Activated T-helper 2 cell treated with anti-CD3 and anti-CD28 coated beads, Interferon-gamma antibody, Interleukin-2, Interleukin-4, amounts not matched to agents 10 μg/mL and 5 μg/mL and 100 μg/mL, durations not matched to agents 14 hours and 24 hours and 36 hours (primary cell): ENCODE data around the gene SCTR. TPM values are rescaled to one million over a fixed set of nuclear protein-coding genes. Genes with fewer than 3 reads are reported as not detected.

Source experiments
- DNase-seq: peaks from one replicate; pipeline ENCODE4 v3.0.0; 2021; ENCODE audit warnings: low spot score
- H3K27ac Mint-ChIP-seq: one replicate; pipeline ENCODE4 v1.8.0; 2021; ENCODE audit warnings: mixed read lengths
- H3K27me3 Mint-ChIP-seq: one replicate; pipeline ENCODE4 v1.8.0; 2021; ENCODE audit warnings: low read depth, mixed read lengths
- H3K36me3 Mint-ChIP-seq: one replicate; pipeline ENCODE4 v1.8.0; 2021; ENCODE audit warnings: low read depth, mixed read lengths
- H3K4me1 Mint-ChIP-seq: one replicate; pipeline ENCODE4 v1.8.0; 2021; ENCODE audit warnings: low read depth, mixed read lengths
- H3K4me3 Mint-ChIP-seq: one replicate; pipeline ENCODE4 v1.8.0; 2021; ENCODE audit warnings: low read depth, mild to moderate bottlenecking, moderate library complexity, mixed read lengths
- H3K9me3 Mint-ChIP-seq: one replicate; pipeline ENCODE4 v1.8.0; 2021; ENCODE audit warnings: mixed read lengths
- intact Hi-C: fragments of 100-400 bp; cut with micrococcal nuclease; formaldehyde crosslinking; loops from one replicate; pipeline ENCODE4 v1.15.1; 2023
- total RNA-seq: library from RNA; stranded (reverse); gene quantifications from 2 replicates; pipeline ENCODE4 v1.2.3, GENCODE V29; 2022

The SCTR gene
- total RNA-seq, 1 donor from 2014 or later: not detected

- Mint-ChIP-seq H3K36me3 (no peaks in the 10 kb centered on the region), H3K4me3 (no peak overlapping the region), H3K4me1 (no peaks in the 10 kb centered on the region), H3K27ac (no peak overlapping the region), H3K27me3 (peaks cover 23% of the 10 kb centered on the region), H3K9me3 (no peaks in the 10 kb centered on the region)
- intact Hi-C loops: no loop called here
- no peak for DNase-seq
Observed at GRCh38 chr2:119520696-119521432, 3.4 kb downstream of the SCTR start.

- no peaks in the 10 kb centered on the region for H3K4me1 Mint-ChIP-seq
- DNase-seq: no peak
- peaks cover 12% of the 10 kb centered on the region for H3K27me3 Mint-ChIP-seq
- H3K9me3 Mint-ChIP-seq: no peaks in the 10 kb centered on the region
- H3K4me3 Mint-ChIP-seq: no peak overlapping the region
- H3K27ac Mint-ChIP-seq: no peak overlapping the region
- H3K36me3 Mint-ChIP-seq: no peaks in the 10 kb centered on the region
- intact Hi-C loops: no loop called here
Observed at GRCh38 chr2:119519057-119519408, 5.2 kb downstream of the SCTR start.

DNA sequence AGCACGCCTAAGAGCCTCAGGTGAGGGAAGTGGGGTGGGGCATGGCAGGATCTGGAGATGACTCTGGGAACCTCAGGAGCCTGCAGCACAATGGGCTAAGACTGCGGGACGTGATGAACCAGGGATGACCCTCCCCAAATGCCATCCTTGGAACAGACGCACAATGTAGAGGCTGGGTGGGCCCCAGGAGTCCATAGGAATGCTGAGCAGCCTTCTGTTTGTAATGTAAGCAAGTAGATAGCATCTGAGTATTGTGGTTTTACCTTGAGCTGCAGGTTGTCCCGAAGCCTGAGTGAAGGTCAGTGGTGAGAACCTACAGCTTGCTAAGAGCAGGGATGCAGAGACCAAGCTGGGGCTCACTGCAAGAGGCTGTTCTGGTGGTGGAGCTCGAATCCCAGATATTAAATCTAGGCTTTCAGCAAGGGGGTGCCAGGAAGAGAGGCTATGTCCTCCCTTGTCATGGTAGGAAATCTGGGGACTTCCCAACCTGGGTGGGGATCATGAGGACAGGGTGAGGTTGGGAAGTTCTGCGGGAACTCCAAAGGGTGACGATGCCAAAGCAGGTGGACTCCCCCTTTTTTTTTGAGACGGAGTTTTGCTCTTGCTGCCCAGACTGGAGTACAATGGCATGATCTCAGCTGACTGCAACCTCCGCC lies 5.8 kb downstream of the SCTR start:
- Mint-ChIP-seq H3K4me3 (no peak overlapping the region), H3K4me1 (no peaks in the 10 kb centered on the region), H3K36me3 (no peaks in the 10 kb centered on the region), H3K9me3 (no peaks in the 10 kb centered on the region), H3K27me3 (peaks cover 8% of the 10 kb centered on the region), H3K27ac (no peak overlapping the region)
- intact Hi-C loops: no loop called here
- no peak for DNase-seq

DNA sequence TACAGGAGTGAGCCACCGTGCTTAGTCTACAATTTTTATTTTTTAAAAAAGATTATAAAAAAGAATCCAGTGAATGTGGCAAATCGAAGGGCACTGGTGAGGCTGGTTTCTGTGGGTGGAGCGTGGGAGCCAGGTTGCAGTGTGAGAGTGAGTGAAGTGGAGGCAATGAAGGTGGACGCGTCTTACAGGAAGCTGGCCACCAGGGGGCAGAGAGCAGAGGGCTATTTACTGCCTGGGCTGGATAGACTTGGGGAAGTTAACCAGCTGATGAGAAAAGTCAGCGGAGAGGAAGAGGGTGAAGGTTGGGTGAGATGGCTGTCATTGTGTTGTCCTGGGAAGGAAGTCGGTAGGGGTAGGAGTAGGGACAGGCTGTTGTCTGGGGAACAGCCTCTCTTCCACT lies 6.8 kb downstream of the SCTR start:
- Mint-ChIP-seq H3K27me3 (peaks cover 2% of the 10 kb centered on the region), H3K27ac (no peak overlapping the region), H3K36me3 (no peaks in the 10 kb centered on the region), H3K9me3 (no peaks in the 10 kb centered on the region), H3K4me1 (no peaks in the 10 kb centered on the region), H3K4me3 (no peak overlapping the region)
- intact Hi-C loops: no loop called here
- DNase-seq: peak; percentile 39

- Mint-ChIP-seq H3K27me3 (peaks cover 2% of the 10 kb centered on the region), H3K27ac (no peak overlapping the region), H3K36me3 (no peaks in the 10 kb centered on the region), H3K4me1 (no peaks in the 10 kb centered on the region), H3K9me3 (no peaks in the 10 kb centered on the region), H3K4me3 (no peak overlapping the region)
- intact Hi-C loops: no loop called here
- DNase-seq: no peak
Observed at GRCh38 chr2:119516121-119516520, 8.2 kb downstream of the SCTR start.

DNA sequence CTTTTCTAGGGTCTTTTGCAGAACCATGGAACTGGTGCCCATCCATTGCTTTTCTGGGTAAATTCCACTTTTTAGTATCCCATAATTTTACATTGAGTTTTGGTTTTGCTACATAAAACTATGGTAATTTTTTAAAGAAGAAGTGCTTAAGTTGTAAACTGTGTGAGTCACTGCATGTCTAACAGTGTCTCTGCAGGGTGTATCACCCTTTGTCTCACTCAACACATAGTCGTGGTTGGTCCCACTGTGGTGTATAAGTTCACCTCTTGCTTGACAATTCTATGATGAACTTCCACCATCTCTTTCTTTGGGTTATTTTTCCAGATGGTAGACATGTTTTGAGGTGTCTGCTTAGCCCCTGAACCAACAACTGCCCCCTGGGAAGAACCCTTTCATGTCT lies 10.5 kb downstream of the SCTR start:
- DNase-seq: no peak
- H3K9me3 Mint-ChIP-seq: no peaks in the 10 kb centered on the region
- H3K27ac Mint-ChIP-seq: no peak overlapping the region
- peaks cover 5% of the 10 kb centered on the region for H3K27me3 Mint-ChIP-seq
- H3K4me3 Mint-ChIP-seq: no peak overlapping the region
- intact Hi-C loops: no loop called here
- no peaks in the 10 kb centered on the region for H3K36me3 Mint-ChIP-seq
- no peaks in the 10 kb centered on the region for H3K4me1 Mint-ChIP-seq

DNA sequence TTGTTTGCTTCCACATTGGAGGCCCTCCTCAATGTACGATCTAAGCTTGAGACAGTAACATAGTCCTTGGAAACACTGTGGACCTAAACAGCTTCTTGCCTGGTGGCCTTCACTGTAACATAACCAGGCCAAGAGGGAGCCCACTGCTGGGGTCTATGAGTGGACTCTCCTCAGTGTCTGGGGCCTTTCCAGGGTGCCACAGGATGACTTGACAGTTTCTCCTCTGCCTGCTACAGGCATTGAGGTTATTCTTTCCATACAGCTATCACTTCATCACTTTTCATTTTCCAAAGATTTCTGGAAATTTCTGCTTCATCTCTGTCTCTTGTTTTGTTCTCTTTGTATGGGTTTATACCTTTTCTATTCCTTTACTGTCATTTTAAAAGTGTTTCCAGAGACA lies 11.3 kb downstream of the SCTR start:
- Mint-ChIP-seq H3K27ac (no peak overlapping the region), H3K9me3 (no peaks in the 10 kb centered on the region), H3K4me1 (no peaks in the 10 kb centered on the region), H3K4me3 (no peak overlapping the region), H3K27me3 (peaks cover 3% of the 10 kb centered on the region), H3K36me3 (no peaks in the 10 kb centered on the region)
- no peak for DNase-seq
- intact Hi-C loops: no loop called here

DNA sequence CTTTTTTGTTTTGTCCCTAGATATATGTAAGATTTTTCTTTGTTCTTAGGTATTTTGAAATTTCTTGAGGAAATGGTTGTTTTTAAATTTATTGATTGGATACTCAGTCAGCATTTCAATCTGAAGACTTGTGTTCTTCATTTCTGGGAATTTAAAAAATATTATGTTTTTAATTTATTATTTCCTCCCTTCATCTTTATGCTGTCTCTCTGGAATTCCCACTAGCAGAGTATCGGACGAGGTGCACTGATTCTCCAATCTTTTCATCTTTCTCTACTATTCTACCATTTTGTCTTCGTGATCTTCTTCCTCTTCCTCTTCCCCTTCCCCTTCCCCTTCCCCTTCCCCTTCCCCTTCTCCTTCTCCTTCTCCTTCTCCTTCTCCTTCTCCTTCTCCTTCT lies 12.3 kb downstream of the SCTR start:
- Mint-ChIP-seq H3K27ac (no peak overlapping the region), H3K36me3 (no peaks in the 10 kb centered on the region), H3K9me3 (no peaks in the 10 kb centered on the region), H3K4me3 (no peak overlapping the region), H3K4me1 (no peaks in the 10 kb centered on the region), H3K27me3 (peaks cover 3% of the 10 kb centered on the region)
- no peak for DNase-seq
- intact Hi-C loops: no loop called here

DNA sequence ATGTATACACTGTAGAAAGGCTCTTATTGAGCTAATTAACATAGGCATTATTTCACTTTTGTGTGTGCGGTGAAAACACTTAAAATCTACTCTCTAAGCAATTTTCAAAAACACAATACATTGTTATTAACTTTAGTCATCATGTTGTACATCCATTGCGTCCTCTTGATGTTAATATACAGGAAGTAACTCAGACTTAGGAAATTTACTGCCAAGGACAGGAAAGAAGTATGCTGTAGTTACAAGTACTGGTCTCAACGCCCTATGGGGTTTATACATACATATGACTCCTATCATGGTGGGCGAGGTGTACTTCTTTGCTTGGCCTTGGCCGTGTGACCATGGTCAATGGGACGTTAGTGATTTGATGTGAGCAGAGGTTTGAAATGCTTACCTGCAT lies 15.5 kb downstream of the SCTR start:
- Mint-ChIP-seq H3K4me3 (no peak overlapping the region), H3K9me3 (no peaks in the 10 kb centered on the region), H3K27me3 (peaks cover 3% of the 10 kb centered on the region), H3K36me3 (no peaks in the 10 kb centered on the region), H3K4me1 (no peaks in the 10 kb centered on the region), H3K27ac (no peak overlapping the region)
- no peak for DNase-seq
- intact Hi-C loops: no loop called here

GRCh38 chr2:119496682-119497081 lies 27.6 kb downstream of the SCTR start:
- no peak overlapping the region for H3K27ac Mint-ChIP-seq
- no peak overlapping the region for H3K4me3 Mint-ChIP-seq
- no peak for DNase-seq
- intact Hi-C loops: no loop called here
- H3K36me3 Mint-ChIP-seq: no peaks in the 10 kb centered on the region
- H3K9me3 Mint-ChIP-seq: peaks cover 25% of the 10 kb centered on the region
- H3K27me3 Mint-ChIP-seq: peaks cover 14% of the 10 kb centered on the region
- no peaks in the 10 kb centered on the region for H3K4me1 Mint-ChIP-seq

- H3K36me3 Mint-ChIP-seq: no peaks in the 10 kb centered on the region
- H3K4me3 Mint-ChIP-seq: no peak overlapping the region
- no peak overlapping the region for H3K27ac Mint-ChIP-seq
- H3K9me3 Mint-ChIP-seq: peaks cover 18% of the 10 kb centered on the region
- intact Hi-C loops: no loop called here
- H3K27me3 Mint-ChIP-seq: peaks cover 14% of the 10 kb centered on the region
- H3K4me1 Mint-ChIP-seq: no peaks in the 10 kb centered on the region
- no peak for DNase-seq
Observed at GRCh38 chr2:119495948-119496347, 28.3 kb downstream of the SCTR start.

GRCh38 chr2:119494163-119494790 lies 30.0 kb downstream of the SCTR start:
- H3K27me3 Mint-ChIP-seq: peaks cover 14% of the 10 kb centered on the region
- H3K4me3 Mint-ChIP-seq: no peak overlapping the region
- no peaks in the 10 kb centered on the region for H3K36me3 Mint-ChIP-seq
- no peaks in the 10 kb centered on the region for H3K4me1 Mint-ChIP-seq
- H3K27ac Mint-ChIP-seq: no peak overlapping the region
- intact Hi-C loops: no loop called here
- DNase-seq: no peak
- H3K9me3 Mint-ChIP-seq: peaks cover 4% of the 10 kb centered on the region

DNA sequence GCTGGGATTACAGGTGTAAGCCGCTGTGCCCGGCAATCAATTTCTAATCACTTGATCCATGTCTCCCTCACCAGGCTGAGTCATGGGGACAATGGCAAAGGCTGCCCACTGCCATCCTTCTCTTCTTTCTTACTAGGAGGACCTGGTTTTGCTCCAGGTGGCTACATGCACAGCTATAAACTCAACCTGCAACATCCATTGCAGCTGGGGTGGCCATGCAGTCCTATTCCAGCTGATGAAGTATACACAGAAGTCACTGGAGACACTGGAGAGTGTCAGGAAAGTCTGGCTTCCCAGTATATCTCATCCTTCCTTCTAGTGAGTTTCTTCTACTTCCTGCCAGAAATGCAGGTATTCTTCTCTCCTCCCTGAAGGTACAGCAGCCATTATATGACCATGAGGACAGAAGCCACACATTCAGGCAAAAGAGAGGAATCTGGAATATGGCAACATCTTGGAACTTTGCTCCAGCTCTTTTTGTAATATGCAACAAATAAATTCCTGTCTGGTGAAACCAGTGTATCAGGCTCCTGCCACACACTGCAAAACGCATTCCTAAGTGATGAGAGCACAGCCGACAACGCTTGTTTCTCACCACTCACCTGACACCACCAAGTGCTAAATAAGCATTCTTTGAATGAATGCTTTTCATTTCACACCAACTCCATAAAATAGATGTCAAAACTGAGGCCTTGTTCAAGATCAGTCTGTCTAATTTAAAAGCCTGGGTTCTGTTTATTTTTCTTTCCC lies 32.3 kb downstream of the SCTR start:
- Mint-ChIP-seq H3K4me3 (no peak overlapping the region), H3K36me3 (no peaks in the 10 kb centered on the region), H3K27me3 (peaks cover 1% of the 10 kb centered on the region), H3K4me1 (no peaks in the 10 kb centered on the region), H3K9me3 (no peaks in the 10 kb centered on the region), H3K27ac (no peak overlapping the region)
- intact Hi-C loops: no loop called here
- DNase-seq: no peak
